ENCODE data around the gene ADISSP. TPM values are rescaled to one million over a fixed set of nuclear protein-coding genes. Genes with fewer than 3 reads are reported as not detected.
A peak's percentile ranks its signal among the peaks of the same experiment; 100 is the strongest.

The ADISSP gene
- total RNA-seq, 4 donors from 2014 or later, result 36.1 to 74.7 (median 59.3) TPM

DNA sequence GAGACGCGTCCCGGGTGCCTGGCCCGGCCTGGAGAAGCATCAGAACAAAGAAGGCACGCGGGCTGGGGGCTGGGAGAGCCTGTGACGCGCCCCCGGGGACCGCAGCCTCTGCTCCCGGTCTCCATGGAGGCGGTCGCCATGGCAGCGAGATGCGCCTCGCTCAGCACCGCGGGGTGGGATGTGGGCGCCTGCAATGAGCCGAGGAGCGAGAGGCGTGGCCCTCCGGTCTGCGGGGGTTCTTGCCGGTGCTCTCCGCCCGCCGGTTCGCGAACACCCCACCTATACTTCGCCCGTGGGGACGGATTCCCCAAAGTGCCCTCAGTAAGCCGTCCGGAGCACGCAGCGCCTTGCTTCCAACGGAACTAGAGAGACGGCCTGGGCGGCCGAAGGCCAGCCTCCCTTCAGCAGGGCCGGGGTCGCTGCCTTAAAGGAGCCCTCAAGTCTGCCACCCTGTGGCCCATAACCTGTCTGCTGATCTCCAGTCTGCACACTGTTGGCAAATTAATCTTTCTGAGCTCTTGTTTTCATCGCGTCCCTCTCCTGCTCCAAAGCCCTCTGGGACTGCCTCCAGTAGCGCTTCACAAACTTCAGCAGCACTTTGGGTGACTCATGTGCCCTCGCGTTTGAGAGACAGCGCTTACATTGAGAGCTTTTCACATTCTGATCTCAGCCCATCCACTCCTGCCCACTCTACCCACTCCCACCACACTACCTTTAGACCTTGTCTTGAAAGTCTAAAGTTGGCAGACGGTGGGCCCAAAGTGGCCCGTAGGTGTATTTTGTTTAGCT is 983 bp upstream of the ADISSP start:
- H3K27me3 ChIP-seq, result no peaks in the 10 kb centered on the region
- H3K4me3 ChIP-seq, result peak overlapping the region; percentile 53 to 76
- 4 to 5% methylated on average over 6 to 8 of the region's 51 CpGs for WGBS, 2 donors (ENCODE audit: low coverage in 1 of 2)
- H3K36me3 ChIP-seq, result no peaks in the 10 kb centered on the region
- no peaks in the 10 kb centered on the region for H3K9me3 ChIP-seq
- peaks cover 2 to 61% (median 25%) of the 10 kb centered on the region in 3 donors for H3K4me1 ChIP-seq
- TF ChIP-seq POLR2A (IDR thresholded peaks at IDR 0.05) (no peak), EP300 (IDR thresholded peaks at IDR 0.05) (no peak), POLR2AphosphoS5 (IDR thresholded peaks at IDR 0.05) (peak; percentile 31)
- TF ChIP-seq, protein P1, sequence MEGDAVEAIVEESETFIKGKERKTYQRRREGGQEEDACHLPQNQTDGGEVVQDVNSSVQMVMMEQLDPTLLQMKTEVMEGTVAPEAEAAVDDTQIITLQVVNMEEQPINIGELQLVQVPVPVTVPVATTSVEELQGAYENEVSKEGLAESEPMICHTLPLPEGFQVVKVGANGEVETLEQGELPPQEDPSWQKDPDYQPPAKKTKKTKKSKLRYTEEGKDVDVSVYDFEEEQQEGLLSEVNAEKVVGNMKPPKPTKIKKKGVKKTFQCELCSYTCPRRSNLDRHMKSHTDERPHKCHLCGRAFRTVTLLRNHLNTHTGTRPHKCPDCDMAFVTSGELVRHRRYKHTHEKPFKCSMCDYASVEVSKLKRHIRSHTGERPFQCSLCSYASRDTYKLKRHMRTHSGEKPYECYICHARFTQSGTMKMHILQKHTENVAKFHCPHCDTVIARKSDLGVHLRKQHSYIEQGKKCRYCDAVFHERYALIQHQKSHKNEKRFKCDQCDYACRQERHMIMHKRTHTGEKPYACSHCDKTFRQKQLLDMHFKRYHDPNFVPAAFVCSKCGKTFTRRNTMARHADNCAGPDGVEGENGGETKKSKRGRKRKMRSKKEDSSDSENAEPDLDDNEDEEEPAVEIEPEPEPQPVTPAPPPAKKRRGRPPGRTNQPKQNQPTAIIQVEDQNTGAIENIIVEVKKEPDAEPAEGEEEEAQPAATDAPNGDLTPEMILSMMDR (IDR thresholded peaks at IDR 0.05), result peak in 3 of 4 experiments; percentile 54 to 67 (median 59)
- ATAC-seq, result peak; percentile 47
- peak overlapping the region; percentile 86 to 96 (median 92) for H3K27ac ChIP-seq

DNA sequence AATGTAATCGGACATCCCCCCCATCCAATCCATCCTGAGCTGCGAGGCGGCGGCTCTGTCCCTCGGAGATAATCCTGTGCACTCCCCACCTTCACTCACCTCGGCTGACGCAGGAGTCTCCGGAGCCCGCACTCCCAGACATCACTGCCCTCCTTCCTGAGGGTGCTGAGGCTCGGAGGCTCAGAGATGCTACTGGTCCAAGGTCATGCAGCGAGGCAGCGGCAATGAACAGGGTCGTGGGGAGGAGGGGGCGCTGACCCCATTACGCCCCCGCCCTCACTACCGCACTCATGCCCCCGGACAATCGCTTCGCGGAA is 485 bp downstream of the ADISSP start:
- ATAC-seq, result no peak
- Histone ChIP-seq H3K27ac (peak overlapping the region; percentile 6 to 96 (median 92)), H3K36me3 (no peaks in the 10 kb centered on the region), H3K4me3 (peak overlapping the region; percentile 61 to 76), H3K27me3 (no peaks in the 10 kb centered on the region), H3K4me1 (peaks cover 2 to 73% (median 30%) of the 10 kb centered on the region in 3 donors), H3K9me3 (no peaks in the 10 kb centered on the region)
- 0% methylated on average over 3 of the region's 21 CpGs; no CpG with 5 or more reads in 1 of the 2 donors for WGBS, 2 donors (ENCODE audit: low coverage in 1 of 2)
- TF ChIP-seq EP300 (IDR thresholded peaks at IDR 0.05) (no peak), POLR2A (IDR thresholded peaks at IDR 0.05) (no peak), POLR2AphosphoS5 (IDR thresholded peaks at IDR 0.05) (no peak)
- TF ChIP-seq, protein P1 (IDR thresholded peaks at IDR 0.05), result no peak

GRCh38 chr20:3766422-3767109 is 987 bp downstream of the ADISSP start:
- peaks cover 2 to 78% (median 30%) of the 10 kb centered on the region in 3 donors for H3K4me1 ChIP-seq
- peak overlapping the region; percentile 11 to 96 (median 92) for H3K27ac ChIP-seq
- ATAC-seq, result no peak
- peak in 1 of 2 donors; percentile 12 for TF ChIP-seq POLR2A (IDR thresholded peaks at IDR 0.05)
- TF ChIP-seq, protein P1 (IDR thresholded peaks at IDR 0.05), result no peak
- H3K4me3 ChIP-seq, result peak overlapping the region; percentile 61 to 76
- H3K9me3 ChIP-seq, result no peaks in the 10 kb centered on the region
- no peaks in the 10 kb centered on the region for H3K27me3 ChIP-seq
- H3K36me3 ChIP-seq, result no peaks in the 10 kb centered on the region
- 16% methylated on average over 5 of the region's 9 CpGs; no CpG with 5 or more reads in 1 of the 2 donors for WGBS, 2 donors (ENCODE audit: low coverage in 1 of 2)

GRCh38 chr20:3765171-3765882 is 2.2 kb downstream of the ADISSP start:
- Histone ChIP-seq H3K36me3 (no peaks in the 10 kb centered on the region), H3K4me1 (peaks cover 2 to 90% (median 30%) of the 10 kb centered on the region in 3 donors), H3K4me3 (peak overlapping the region in 1 of 2 donors; percentile 76), H3K27me3 (no peaks in the 10 kb centered on the region), H3K9me3 (no peaks in the 10 kb centered on the region), H3K27ac (peak overlapping the region in 3 of 4 donors; percentile 89 to 96 (median 96))
- WGBS, 2 donors (ENCODE audit: low coverage in 1 of 2), result no CpG with 5 or more reads among the region's 3 CpGs
- TF ChIP-seq EP300 (IDR thresholded peaks at IDR 0.05), result no peak
- TF ChIP-seq, protein P1 (IDR thresholded peaks at IDR 0.05), result no peak
- no peak for TF ChIP-seq POLR2AphosphoS5 (IDR thresholded peaks at IDR 0.05)
- no peak for TF ChIP-seq POLR2A (IDR thresholded peaks at IDR 0.05)
- no peak for ATAC-seq

All from gastroesophageal sphincter (tissue), 4 donors.